ENCODE measurements around the gene PACRG.

GRCh38 chr6:163310973-163311383 lies 583.2 kb downstream of the PACRG start:
- TF ChIP-seq CTCF (IDR thresholded peaks at IDR 0.05) (no peak), TCF7L2 (IDR thresholded peaks at IDR 0.05; ENCODE audit: low read depth, low read length) (no peak)
